Loucy (cell line): ENCODE data around the gene SPEF2.

Experiments used
- H2AFZ ChIP-seq: fragments of 200-600 bp; sonication (generic); 2 replicates; pipeline ENCODE4 v1.6.0; 2016; ENCODE audit warnings: antibody characterized with exemption, mild to moderate bottlenecking, low read length, moderate library complexity
- H3F3A ChIP-seq: fragments of 200-600 bp; 2 replicates; pipeline ENCODE4 v1.6.0; 2016; ENCODE audit warnings: antibody characterized with exemption, low read depth, mild to moderate bottlenecking
- H3K27me3 ChIP-seq: fragments of 200-600 bp; sonication (generic); 2 replicates; pipeline ENCODE4 v1.6.1; 2014; ENCODE audit warnings: low read length, mild to moderate bottlenecking; ENCODE audit not compliant: insufficient read depth, poor library complexity, severe bottlenecking
- H3K36me3 ChIP-seq: fragments of 200-600 bp; sonication (generic); 2 replicates; pipeline ENCODE4 v1.6.1; 2016; ENCODE audit warnings: low read length; ENCODE audit not compliant: insufficient read depth
- H3K4me1 ChIP-seq: fragments of 200-600 bp; sonication (generic); 2 replicates; pipeline ENCODE4 v1.5.1; 2014; ENCODE audit warnings: low read length, mild to moderate bottlenecking; ENCODE audit not compliant: insufficient read depth, poor library complexity, severe bottlenecking
- H3K4me2 ChIP-seq: fragments of 200-600 bp; sonication (generic); 2 replicates; pipeline ENCODE4 v1.6.0; 2014; ENCODE audit warnings: antibody characterized with exemption, low read length, low read depth, mild to moderate bottlenecking; ENCODE audit not compliant: poor library complexity, severe bottlenecking
- H3K4me3 ChIP-seq: fragments of 200-600 bp; sonication (generic); 2 replicates; pipeline ENCODE4 v1.5.1; 2014; ENCODE audit warnings: low read length, mild to moderate bottlenecking, mixed read lengths; ENCODE audit not compliant: poor library complexity, severe bottlenecking
- H3K79me2 ChIP-seq: fragments of 200-600 bp; sonication (generic); 2 replicates; pipeline ENCODE4 v1.6.1; 2014; ENCODE audit warnings: low read length; ENCODE audit not compliant: insufficient read depth
- H3K9ac ChIP-seq: fragments of 200-600 bp; sonication (generic); 2 replicates; pipeline ENCODE4 v1.6.0; 2014; ENCODE audit warnings: mild to moderate bottlenecking, low read depth, low read length, moderate library complexity; ENCODE audit not compliant: poor library complexity, severe bottlenecking
- H3K9me2 ChIP-seq: fragments of 200-600 bp; sonication (generic); replicated peaks from 2 replicates; pipeline ENCODE4 v1.6.1; 2016; ENCODE audit warnings: low read depth, low read length, mixed read lengths
- H3K9me3 ChIP-seq: fragments of 200-600 bp; sonication (generic); 2 replicates; pipeline ENCODE4 v1.6.1; 2014; ENCODE audit warnings: mild to moderate bottlenecking, antibody characterized with exemption, low read length, low read depth; ENCODE audit not compliant: insufficient read depth
- H4K20me1 ChIP-seq: fragments of 200-600 bp; sonication (generic); 2 replicates; pipeline ENCODE4 v1.6.0; 2014; ENCODE audit warnings: antibody characterized with exemption, low read length, mild to moderate bottlenecking; ENCODE audit not compliant: insufficient read depth, poor library complexity, severe bottlenecking
- EZH2phosphoT487 ChIP-seq: fragments of 200-600 bp; IDR thresholded peaks from 2 replicates; pipeline ENCODE4 v1.6.1; 2018; ENCODE audit warnings: antibody characterized with exemption, mild to moderate bottlenecking, moderate library complexity, borderline replicate concordance
- TF ChIP-seq, protein P1 (sequence below): fragments of 200-600 bp; sonication (generic); conservative IDR thresholded peaks from 2 replicates; pipeline ENCODE4 v1.5.1; 2014; ENCODE audit warnings: mild to moderate bottlenecking, antibody characterized with exemption, low read length

The SPEF2 gene

DNA sequence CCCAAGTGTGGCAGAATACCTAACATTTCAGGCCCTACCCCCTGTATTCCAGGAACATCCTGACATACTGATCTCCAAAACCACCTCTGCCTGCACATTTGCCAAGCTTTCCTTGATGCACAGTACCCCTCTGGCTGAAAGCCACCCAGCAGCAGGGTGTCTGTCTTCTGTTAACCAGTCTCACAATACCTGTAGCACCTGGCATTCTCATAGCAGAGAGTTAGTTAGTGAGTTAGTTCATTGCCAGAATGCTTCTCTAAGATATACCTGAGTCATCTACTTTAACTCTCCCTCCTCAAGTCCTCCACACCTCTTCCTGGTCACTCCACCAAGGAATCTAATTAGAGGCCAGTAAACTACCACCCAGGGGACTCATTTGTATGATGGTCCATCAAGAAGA is 192.9 kb downstream of the SPEF2 start:
- H3K79me2 ChIP-seq, result no peaks in the 10 kb centered on the region
- H3K9ac ChIP-seq, result no peak overlapping the region
- H2AFZ ChIP-seq, result no peak overlapping the region
- H3K4me1 ChIP-seq, result peaks cover 10% of the 10 kb centered on the region
- TF ChIP-seq, protein P1, sequence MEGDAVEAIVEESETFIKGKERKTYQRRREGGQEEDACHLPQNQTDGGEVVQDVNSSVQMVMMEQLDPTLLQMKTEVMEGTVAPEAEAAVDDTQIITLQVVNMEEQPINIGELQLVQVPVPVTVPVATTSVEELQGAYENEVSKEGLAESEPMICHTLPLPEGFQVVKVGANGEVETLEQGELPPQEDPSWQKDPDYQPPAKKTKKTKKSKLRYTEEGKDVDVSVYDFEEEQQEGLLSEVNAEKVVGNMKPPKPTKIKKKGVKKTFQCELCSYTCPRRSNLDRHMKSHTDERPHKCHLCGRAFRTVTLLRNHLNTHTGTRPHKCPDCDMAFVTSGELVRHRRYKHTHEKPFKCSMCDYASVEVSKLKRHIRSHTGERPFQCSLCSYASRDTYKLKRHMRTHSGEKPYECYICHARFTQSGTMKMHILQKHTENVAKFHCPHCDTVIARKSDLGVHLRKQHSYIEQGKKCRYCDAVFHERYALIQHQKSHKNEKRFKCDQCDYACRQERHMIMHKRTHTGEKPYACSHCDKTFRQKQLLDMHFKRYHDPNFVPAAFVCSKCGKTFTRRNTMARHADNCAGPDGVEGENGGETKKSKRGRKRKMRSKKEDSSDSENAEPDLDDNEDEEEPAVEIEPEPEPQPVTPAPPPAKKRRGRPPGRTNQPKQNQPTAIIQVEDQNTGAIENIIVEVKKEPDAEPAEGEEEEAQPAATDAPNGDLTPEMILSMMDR, result no peak
- no peak for TF ChIP-seq EZH2phosphoT487
- no peaks in the 10 kb centered on the region for H3K9me2 ChIP-seq
- H4K20me1 ChIP-seq, result no peaks in the 10 kb centered on the region
- no peak overlapping the region for H3K4me2 ChIP-seq
- no peaks in the 10 kb centered on the region for H3K36me3 ChIP-seq
- H3K9me3 ChIP-seq, result no peaks in the 10 kb centered on the region
- H3F3A ChIP-seq, result no peaks in the 10 kb centered on the region
- H3K27me3 ChIP-seq, result no peaks in the 10 kb centered on the region
- no peak overlapping the region for H3K4me3 ChIP-seq

DNA sequence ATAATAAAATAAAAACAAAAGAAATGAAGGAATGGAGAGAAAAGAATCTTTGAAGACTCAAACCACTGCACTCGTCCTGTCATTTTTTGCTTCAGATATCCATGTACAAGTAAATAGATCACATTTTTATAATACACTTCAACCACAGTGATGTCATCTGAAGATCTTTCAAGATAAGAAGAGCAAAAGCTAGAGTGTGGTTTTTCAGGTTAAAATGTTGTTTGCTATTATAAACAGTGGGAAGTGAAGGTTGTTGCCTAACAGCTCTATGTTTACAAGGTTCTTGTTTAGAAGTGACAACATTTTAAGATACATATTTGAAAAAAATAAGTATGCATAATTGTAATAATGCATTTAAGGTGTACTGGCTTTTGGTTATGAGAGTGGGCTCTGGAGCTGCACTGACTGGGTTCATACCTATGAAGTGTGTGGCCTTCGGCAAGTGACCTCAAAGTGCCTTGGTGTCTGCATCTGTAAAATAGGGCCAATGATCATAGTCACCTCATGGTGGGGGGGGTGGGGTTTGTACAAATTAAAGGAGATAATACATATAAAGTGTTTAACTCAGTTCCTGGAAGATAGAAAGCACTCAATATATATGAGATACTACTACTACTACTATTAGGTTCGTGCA is 193.6 kb downstream of the SPEF2 start:
- Histone ChIP-seq H4K20me1 (no peaks in the 10 kb centered on the region), H3F3A (no peaks in the 10 kb centered on the region), H3K36me3 (no peaks in the 10 kb centered on the region), H3K79me2 (no peaks in the 10 kb centered on the region), H3K4me2 (peak overlapping the region; percentile 40), H2AFZ (no peak overlapping the region), H3K9me3 (no peaks in the 10 kb centered on the region), H3K4me1 (peaks cover 10% of the 10 kb centered on the region), H3K9me2 (no peaks in the 10 kb centered on the region), H3K9ac (no peak overlapping the region), H3K4me3 (no peak overlapping the region), H3K27me3 (no peaks in the 10 kb centered on the region)
- TF ChIP-seq, protein P1, result no peak
- TF ChIP-seq EZH2phosphoT487, result no peak

DNA sequence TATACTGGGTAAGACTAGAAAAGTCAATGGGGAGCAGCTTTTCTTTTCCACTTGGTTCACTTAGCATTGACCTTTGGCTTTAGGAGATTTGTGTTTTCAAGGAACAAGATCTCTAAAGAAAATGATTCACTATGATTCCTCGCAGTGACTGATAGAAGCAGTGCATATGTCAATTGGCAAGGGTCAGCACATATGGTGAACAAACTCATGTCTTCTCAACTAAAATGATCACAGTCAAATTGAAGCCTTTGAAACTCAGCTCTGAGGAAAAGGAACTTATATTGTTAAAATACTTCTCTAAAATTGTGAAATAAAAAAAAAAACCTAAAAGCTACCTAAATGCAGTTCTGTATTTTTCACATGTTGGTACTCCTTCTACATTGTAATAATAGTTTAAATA is 195.9 kb downstream of the SPEF2 start:
- Histone ChIP-seq H3K4me3 (no peak overlapping the region), H2AFZ (no peak overlapping the region), H3K36me3 (no peaks in the 10 kb centered on the region), H3K9me3 (no peaks in the 10 kb centered on the region), H3K4me2 (no peak overlapping the region), H3K9me2 (no peaks in the 10 kb centered on the region), H3K4me1 (peaks cover 10% of the 10 kb centered on the region), H4K20me1 (no peaks in the 10 kb centered on the region), H3K79me2 (no peaks in the 10 kb centered on the region), H3F3A (no peaks in the 10 kb centered on the region), H3K27me3 (no peaks in the 10 kb centered on the region), H3K9ac (no peak overlapping the region)
- no peak for TF ChIP-seq EZH2phosphoT487
- TF ChIP-seq, protein P1, result no peak
